Measurements from ENCODE around the gene PSME2. TPM values are rescaled to one million over a fixed set of nuclear protein-coding genes. Genes with fewer than 3 reads are reported as not detected.
A peak's percentile ranks its signal among the peaks of the same experiment; 100 is the strongest.

PSME2 gene
- total and polyA plus RNA-seq, 5 experiments from 2014 or later: 129 to 471 (median 402) TPM

- Mint-ChIP-seq H3K36me3 (peaks cover 5 to 56% (median 24%) of the 10 kb centered on the region in 3 donors), H3K27ac (no peak overlapping the region), H3K9me3 (peaks cover 0 to 2% (median 0%) of the 10 kb centered on the region in 9 donors), H3K4me1 (peaks cover 22 to 39% (median 36%) of the 10 kb centered on the region in 4 donors), H3K4me3 (peak overlapping the region in 3 of 10 donors; percentile 94 to 99 (median 99)), H3K27me3 (peaks cover 0 to 4% (median 0%) of the 10 kb centered on the region in 5 donors)
- no peak for DNase-seq
- ATAC-seq: no peak
- POLR2A ChIA-PET: interaction anchor here (1.0 to 7.7 kb wide), 5 partner anchors 9 to 44 kb away, joined by 4 to 177 read pairs (median 8); partner anchors contain the start of genes IRF9 and PSME1
Observed at GRCh38 chr14:24117179-24117578, 29.2 kb downstream of the PSME2 start.

GRCh38 chr14:24116128-24116814 lies 30.1 kb downstream of the PSME2 start:
- Mint-ChIP-seq H3K27ac (peak overlapping the region; percentile 21 to 100 (median 98)), H3K9me3 (peaks cover 0 to 2% (median 0%) of the 10 kb centered on the region in 9 donors), H3K4me1 (peaks cover 22 to 39% (median 36%) of the 10 kb centered on the region in 4 donors), H3K4me3 (peak overlapping the region; percentile 89 to 99 (median 98)), H3K36me3 (peaks cover 5 to 47% (median 21%) of the 10 kb centered on the region in 3 donors), H3K27me3 (peaks cover 0 to 4% (median 0%) of the 10 kb centered on the region in 5 donors)
- DNase-seq: no peak
- ATAC-seq: no peak
- POLR2A ChIA-PET: interaction anchor here (1.2 to 7.7 kb wide), 9 partner anchors 10 to 155 kb away, joined by 4 to 177 read pairs (median 23); partner anchors contain the start of genes EMC9, IRF9, PSME1 and PSME2

- H3K36me3 Mint-ChIP-seq: peaks cover 5 to 40% (median 17%) of the 10 kb centered on the region in 3 donors
- peak overlapping the region; percentile 89 to 99 (median 98) for H3K4me3 Mint-ChIP-seq
- DNase-seq (no peak), ATAC-seq (no peak)
- H3K27ac Mint-ChIP-seq: peak overlapping the region; percentile 95 to 100 (median 99)
- peaks cover 0 to 2% (median 0%) of the 10 kb centered on the region in 9 donors for H3K9me3 Mint-ChIP-seq
- H3K4me1 Mint-ChIP-seq: peaks cover 22 to 39% (median 38%) of the 10 kb centered on the region in 4 donors
- H3K27me3 Mint-ChIP-seq: peaks cover 0 to 4% (median 0%) of the 10 kb centered on the region in 5 donors
- POLR2A ChIA-PET: interaction anchor here (0.5 to 7.7 kb wide), 23 partner anchors 10 to 1021 kb away, joined by 3 to 177 read pairs (median 8); partner anchors contain the start of genes ACIN1, CARMIL3, CHMP4A and DHRS1
Observed at GRCh38 chr14:24115422-24116127, 30.8 kb downstream of the PSME2 start.

GRCh38 chr14:24114532-24115421 lies 31.6 kb downstream of the PSME2 start, which contains the start of the genes DCAF11 and NRL:
TSS of gene DCAF11 (plus strand) at chr14:24114777. CDS start at chr14:24115595, 818 bp downstream.
TSS of gene NRL (minus strand) at chr14:24114949. CDS start at chr14:24082848, 32,101 bp downstream.
- Mint-ChIP-seq H3K27ac (peak within 1 kb of the TSS; percentile 95 to 100 (median 99)), H3K36me3 (peaks cover 5 to 34% (median 16%) of the 10 kb centered on the region in 3 donors), H3K4me1 (peaks cover 22 to 39% (median 37%) of the 10 kb centered on the region in 4 donors), H3K9me3 (peaks cover 0 to 2% (median 0%) of the 10 kb centered on the region in 9 donors), H3K27me3 (peaks cover 0 to 4% (median 0%) of the 10 kb centered on the region in 5 donors), H3K4me3 (peak within 1 kb of the TSS; percentile 89 to 99 (median 98))
- POLR2A ChIA-PET: interaction anchor here (0.6 to 7.7 kb wide), 36 partner anchors 10 to 1020 kb away, joined by 3 to 177 read pairs (median 6); partner anchors contain the start of genes ACIN1, CARMIL3, CBLN3 and CHMP4A
- DNase-seq: peak; percentile 96 to 100 (median 99)
- peak; percentile 84 for ATAC-seq

- Mint-ChIP-seq H3K27me3 (peaks cover 0 to 4% (median 0%) of the 10 kb centered on the region in 5 donors), H3K4me3 (peak overlapping the region; percentile 89 to 99 (median 98)), H3K4me1 (peaks cover 22 to 44% (median 39%) of the 10 kb centered on the region in 4 donors), H3K9me3 (peaks cover 0 to 2% (median 0%) of the 10 kb centered on the region in 9 donors), H3K27ac (peak overlapping the region; percentile 95 to 100 (median 99)), H3K36me3 (peaks cover 5 to 26% (median 9%) of the 10 kb centered on the region in 3 donors)
- ATAC-seq: peak; percentile 24 to 29
- DNase-seq: peak in 9 of 10 donors; percentile 50 to 96 (median 80)
- POLR2A ChIA-PET: interaction anchor here (0.8 to 7.7 kb wide), 33 partner anchors 9 to 1019 kb away, joined by 3 to 177 read pairs (median 8); partner anchors contain the start of genes ACIN1, CARMIL3, CBLN3 and CHMP4A
Observed at GRCh38 chr14:24113801-24114531, 32.4 kb downstream of the PSME2 start.

GRCh38 chr14:24113379-24113800 lies 33.0 kb downstream of the PSME2 start:
- Mint-ChIP-seq H3K4me3 (peak overlapping the region; percentile 89 to 99 (median 98)), H3K27ac (peak overlapping the region; percentile 95 to 100 (median 99)), H3K4me1 (peaks cover 24 to 50% (median 40%) of the 10 kb centered on the region in 4 donors), H3K9me3 (peaks cover 0 to 2% (median 0%) of the 10 kb centered on the region in 9 donors), H3K36me3 (peaks cover under 1 to 20% (median 4%) of the 10 kb centered on the region in 3 donors), H3K27me3 (peaks cover 0 to 4% (median 0%) of the 10 kb centered on the region in 5 donors)
- ATAC-seq: no peak
- DNase-seq: no peak
- POLR2A ChIA-PET: interaction anchor here (0.8 to 7.7 kb wide), 19 partner anchors 9 to 827 kb away, joined by 3 to 177 read pairs (median 9); partner anchors contain the start of genes EMC9, IRF9, MDP1 and PCK2

GRCh38 chr14:24110523-24110922 lies 35.9 kb downstream of the PSME2 start:
- no peak for ATAC-seq
- Mint-ChIP-seq H3K4me3 (peak overlapping the region in 1 of 10 donors; percentile 28), H3K27me3 (peaks cover 0 to 4% (median 0%) of the 10 kb centered on the region in 5 donors), H3K27ac (peak overlapping the region in 4 of 10 donors; percentile 19 to 83 (median 46)), H3K4me1 (peaks cover 10 to 32% (median 16%) of the 10 kb centered on the region in 4 donors), H3K9me3 (peaks cover 0 to 2% (median 0%) of the 10 kb centered on the region in 9 donors), H3K36me3 (peaks cover 0 to 2% (median 0%) of the 10 kb centered on the region in 3 donors)
- POLR2A ChIA-PET: interaction anchor here (0.6 to 3.4 kb wide), 10 partner anchors 17 to 103 kb away, joined by 3 to 24 read pairs (median 4); partner anchors contain the start of genes IRF9, PCK2, PSME1 and PSME2
- DNase-seq: no peak

GRCh38 chr14:24110060-24110459 lies 36.4 kb downstream of the PSME2 start:
- Mint-ChIP-seq H3K27me3 (peaks cover 0 to 4% (median 0%) of the 10 kb centered on the region in 5 donors), H3K4me1 (peaks cover 5 to 27% (median 12%) of the 10 kb centered on the region in 4 donors), H3K4me3 (no peak overlapping the region), H3K27ac (peak overlapping the region in 4 of 10 donors; percentile 40 to 98 (median 82)), H3K9me3 (peaks cover 0 to 2% (median 0%) of the 10 kb centered on the region in 9 donors), H3K36me3 (peaks cover 0 to 2% (median 0%) of the 10 kb centered on the region in 3 donors)
- ATAC-seq: no peak
- DNase-seq: no peak
- POLR2A ChIA-PET: interaction anchor here (0.6 to 3.4 kb wide), 14 partner anchors 17 to 223 kb away, joined by 3 to 24 read pairs (median 3); partner anchors contain the start of genes IRF9, PCK2, PSME1 and PSME2

- no peaks in the 10 kb centered on the region for H3K9me3 Mint-ChIP-seq
- POLR2A ChIA-PET: interaction anchor here (0.6 to 3.4 kb wide), 15 partner anchors 8 to 136 kb away, joined by 3 to 24 read pairs (median 4); partner anchors contain the start of genes CARMIL3, CHMP4A, EMC9 and IRF9
- DNase-seq: no peak
- H3K4me3 Mint-ChIP-seq: peak overlapping the region in 8 of 10 donors; percentile 2 to 57 (median 32)
- H3K27ac Mint-ChIP-seq: peak overlapping the region; percentile 83 to 98 (median 94)
- peaks cover 5 to 24% (median 11%) of the 10 kb centered on the region in 4 donors for H3K4me1 Mint-ChIP-seq
- peaks cover 3 to 14% (median 4%) of the 10 kb centered on the region in 3 donors for H3K36me3 Mint-ChIP-seq
- no peaks in the 10 kb centered on the region for H3K27me3 Mint-ChIP-seq
- ATAC-seq: peak; percentile 31 to 32
Observed at GRCh38 chr14:24108336-24108874, 38.0 kb downstream of the PSME2 start.
